OCI-LY1 (cell line): Measurements from ENCODE around the gene SEL1L3.

Source experiments
- H2AFZ ChIP-seq: fragments of 200-600 bp; sonication (generic), shearing (Covaris generic); 2 replicates; pipeline ENCODE4 v1.6.0; 2014; ENCODE audit warnings: antibody characterized with exemption, mild to moderate bottlenecking, low read length
- H3F3A ChIP-seq: fragments of 200-600 bp; sonication (generic), shearing (Covaris generic); 2 replicates; pipeline ENCODE4 v1.6.0; 2014; ENCODE audit warnings: mild to moderate bottlenecking, antibody characterized with exemption, low read length, moderate library complexity; ENCODE audit not compliant: insufficient read depth
- H3K27ac ChIP-seq: fragments of 200-600 bp; sonication (generic); 2 replicates; pipeline ENCODE4 v1.5.1; 2014; ENCODE audit warnings: low read length, mixed run types, mild to moderate bottlenecking, low read depth; ENCODE audit not compliant: poor library complexity, severe bottlenecking
- H3K27me3 ChIP-seq: fragments of 200-600 bp; sonication (generic); 2 replicates; pipeline ENCODE4 v1.6.0; 2014; ENCODE audit warnings: antibody characterized with exemption, mild to moderate bottlenecking, low read length, moderate library complexity; ENCODE audit not compliant: insufficient read depth
- H3K36me3 ChIP-seq: fragments of 200-600 bp; sonication (generic); 2 replicates; pipeline ENCODE4 v1.6.1; 2014; ENCODE audit warnings: mild to moderate bottlenecking, antibody characterized with exemption, low read length, moderate library complexity, mixed read lengths; ENCODE audit not compliant: insufficient read depth
- H3K4me1 ChIP-seq: fragments of 200-600 bp; sonication (generic); 2 replicates; pipeline ENCODE4 v1.5.1; 2014; ENCODE audit warnings: mild to moderate bottlenecking, low read length, moderate library complexity; ENCODE audit not compliant: insufficient read depth, severe bottlenecking
- H3K4me2 ChIP-seq: fragments of 200-600 bp; sonication (generic), shearing (Covaris generic); 2 replicates; pipeline ENCODE4 v1.6.1; 2014; ENCODE audit warnings: low read length
- H3K4me3 ChIP-seq: fragments of 200-600 bp; sonication (generic); 2 replicates; pipeline ENCODE4 v1.5.1; 2014; ENCODE audit warnings: low read length, low read depth, mild to moderate bottlenecking, mixed read lengths; ENCODE audit not compliant: poor library complexity, severe bottlenecking
- H3K79me2 ChIP-seq: fragments of 200-600 bp; shearing (Covaris generic); 2 replicates; pipeline ENCODE4 v1.6.1; 2016; ENCODE audit warnings: mixed run types, low read length, mixed read lengths; ENCODE audit not compliant: insufficient read depth
- H3K9ac ChIP-seq: fragments of 200-600 bp; sonication (generic), shearing (Covaris generic); 2 replicates; pipeline ENCODE4 v1.6.1; 2014; ENCODE audit warnings: mild to moderate bottlenecking, low read length, mixed read lengths
- H3K9me2 ChIP-seq: fragments of 200-600 bp; sonication (generic), shearing (Covaris generic); 2 replicates; pipeline ENCODE4 v1.6.1; 2014; ENCODE audit warnings: low read depth, mild to moderate bottlenecking, low read length, mixed read lengths
- H3K9me3 ChIP-seq: fragments of 200-600 bp; shearing (Covaris generic); 2 replicates; pipeline ENCODE4 v1.6.1; 2014; ENCODE audit warnings: low read length, mixed read lengths
- H4K20me1 ChIP-seq: fragments of 200-600 bp; sonication (generic), shearing (Covaris generic); 2 replicates; pipeline ENCODE4 v1.6.0; 2016; ENCODE audit warnings: mild to moderate bottlenecking, low read length; ENCODE audit not compliant: insufficient read depth
- EZH2 ChIP-seq: fragments of 200-600 bp; sonication (generic), shearing (Covaris generic); IDR thresholded peaks from 2 replicates; pipeline ENCODE4 v1.8.0; 2017; ENCODE audit warnings: borderline replicate concordance, mixed run types, mild to moderate bottlenecking, antibody characterized with exemption, low read length, moderate library complexity, mixed read lengths
- TF ChIP-seq, protein P1 (sequence below): fragments of 200-600 bp; sonication (generic), shearing (Covaris generic); IDR thresholded peaks from 2 replicates; pipeline ENCODE4 v1.5.1; 2017; ENCODE audit warnings: mild to moderate bottlenecking, antibody characterized with exemption, low read length, moderate library complexity, mixed read lengths

The SEL1L3 gene

DNA sequence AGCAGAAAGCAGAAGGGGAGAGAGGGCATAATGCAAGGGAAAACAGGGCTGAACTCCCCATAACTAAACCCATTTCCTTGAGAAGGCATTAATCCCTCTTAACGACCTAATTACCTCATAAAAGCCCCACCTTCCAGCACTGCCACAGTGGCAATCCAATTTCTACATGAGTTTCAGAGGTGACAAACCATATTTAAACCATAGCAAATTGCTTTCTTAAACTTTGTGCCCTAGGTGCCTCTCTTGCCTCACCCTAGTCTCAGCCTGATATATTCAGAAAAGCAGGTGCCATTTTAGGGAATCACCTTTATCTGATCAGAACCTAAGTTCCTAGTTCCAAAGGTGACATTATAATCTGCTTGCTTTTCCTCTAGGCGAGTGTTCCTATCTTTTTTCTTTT lies 158.3 kb downstream of the SEL1L3 start:
- Histone ChIP-seq H3K4me1 (no peaks in the 10 kb centered on the region), H3K4me3 (no peak overlapping the region), H3F3A (no peaks in the 10 kb centered on the region), H3K4me2 (no peak overlapping the region), H2AFZ (no peak overlapping the region), H3K79me2 (no peaks in the 10 kb centered on the region), H3K9me2 (no peaks in the 10 kb centered on the region), H3K36me3 (no peaks in the 10 kb centered on the region), H3K27ac (no peak overlapping the region), H3K9ac (no peak overlapping the region), H4K20me1 (no peaks in the 10 kb centered on the region), H3K27me3 (no peaks in the 10 kb centered on the region), H3K9me3 (no peaks in the 10 kb centered on the region)
- TF ChIP-seq, protein P1, sequence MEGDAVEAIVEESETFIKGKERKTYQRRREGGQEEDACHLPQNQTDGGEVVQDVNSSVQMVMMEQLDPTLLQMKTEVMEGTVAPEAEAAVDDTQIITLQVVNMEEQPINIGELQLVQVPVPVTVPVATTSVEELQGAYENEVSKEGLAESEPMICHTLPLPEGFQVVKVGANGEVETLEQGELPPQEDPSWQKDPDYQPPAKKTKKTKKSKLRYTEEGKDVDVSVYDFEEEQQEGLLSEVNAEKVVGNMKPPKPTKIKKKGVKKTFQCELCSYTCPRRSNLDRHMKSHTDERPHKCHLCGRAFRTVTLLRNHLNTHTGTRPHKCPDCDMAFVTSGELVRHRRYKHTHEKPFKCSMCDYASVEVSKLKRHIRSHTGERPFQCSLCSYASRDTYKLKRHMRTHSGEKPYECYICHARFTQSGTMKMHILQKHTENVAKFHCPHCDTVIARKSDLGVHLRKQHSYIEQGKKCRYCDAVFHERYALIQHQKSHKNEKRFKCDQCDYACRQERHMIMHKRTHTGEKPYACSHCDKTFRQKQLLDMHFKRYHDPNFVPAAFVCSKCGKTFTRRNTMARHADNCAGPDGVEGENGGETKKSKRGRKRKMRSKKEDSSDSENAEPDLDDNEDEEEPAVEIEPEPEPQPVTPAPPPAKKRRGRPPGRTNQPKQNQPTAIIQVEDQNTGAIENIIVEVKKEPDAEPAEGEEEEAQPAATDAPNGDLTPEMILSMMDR, result no peak
- TF ChIP-seq EZH2, result no peak

DNA sequence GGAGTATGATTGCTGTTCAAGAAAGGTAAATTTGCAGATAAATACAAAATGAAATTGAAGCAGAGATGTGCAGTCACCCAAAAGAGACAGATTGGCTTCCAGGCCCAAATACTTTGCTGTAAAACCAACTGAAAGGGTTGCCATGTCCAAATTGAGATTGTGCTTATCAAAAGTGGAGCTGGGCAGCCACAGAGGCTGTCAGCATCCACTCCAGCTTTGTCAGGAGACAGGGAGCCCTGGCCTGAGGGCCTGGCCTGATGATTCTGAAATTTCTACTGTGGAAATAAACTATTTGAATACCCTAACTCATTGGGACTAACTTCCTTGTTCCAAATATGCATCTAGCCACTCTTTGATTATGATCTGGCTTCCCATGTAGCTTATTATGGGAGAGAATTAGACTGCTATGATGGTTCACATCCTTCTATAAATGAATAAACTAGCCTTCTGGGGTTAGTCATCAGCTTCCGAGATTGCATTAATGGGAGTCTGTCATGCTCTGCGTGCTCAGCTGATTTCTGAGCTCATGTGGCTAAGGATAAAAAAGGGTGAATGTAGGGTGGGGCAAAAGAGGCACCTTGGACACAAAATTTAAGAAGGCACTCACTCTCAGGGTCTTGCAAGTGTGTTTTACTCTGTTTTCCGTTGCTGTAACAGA lies 158.9 kb downstream of the SEL1L3 start:
- Histone ChIP-seq H4K20me1 (no peaks in the 10 kb centered on the region), H3K4me1 (no peaks in the 10 kb centered on the region), H3K9ac (no peak overlapping the region), H3K9me3 (no peaks in the 10 kb centered on the region), H3K79me2 (no peaks in the 10 kb centered on the region), H3K9me2 (no peaks in the 10 kb centered on the region), H3F3A (no peaks in the 10 kb centered on the region), H3K36me3 (no peaks in the 10 kb centered on the region), H3K4me2 (no peak overlapping the region), H3K27ac (no peak overlapping the region), H2AFZ (no peak overlapping the region), H3K27me3 (no peaks in the 10 kb centered on the region), H3K4me3 (no peak overlapping the region)
- TF ChIP-seq, protein P1, result no peak
- TF ChIP-seq EZH2, result no peak

DNA sequence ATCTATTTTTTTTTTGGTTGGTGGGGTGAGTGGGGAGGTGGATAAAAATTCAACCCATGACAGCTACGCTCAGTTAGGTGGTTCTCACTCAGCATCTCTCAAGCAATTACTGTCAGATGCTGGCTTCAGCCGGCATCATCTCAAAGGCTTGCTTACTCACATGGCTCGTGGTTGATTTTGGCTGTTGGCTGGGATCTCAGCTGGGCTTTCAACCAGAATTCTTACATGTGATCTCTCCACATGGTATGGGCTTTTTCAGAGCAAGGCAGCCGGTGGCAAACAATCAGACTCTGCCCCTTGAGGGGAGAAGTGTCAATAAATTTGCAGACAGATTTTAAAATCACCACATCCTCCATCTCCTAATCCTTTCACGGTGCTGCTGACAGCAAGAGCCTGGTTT lies 159.9 kb downstream of the SEL1L3 start:
- H3K4me2 ChIP-seq, result no peak overlapping the region
- H3K36me3 ChIP-seq, result no peaks in the 10 kb centered on the region
- no peaks in the 10 kb centered on the region for H4K20me1 ChIP-seq
- H3K4me3 ChIP-seq, result no peak overlapping the region
- H3K9me2 ChIP-seq, result no peaks in the 10 kb centered on the region
- no peaks in the 10 kb centered on the region for H3K4me1 ChIP-seq
- H3K79me2 ChIP-seq, result no peaks in the 10 kb centered on the region
- no peaks in the 10 kb centered on the region for H3K27me3 ChIP-seq
- no peaks in the 10 kb centered on the region for H3F3A ChIP-seq
- H3K9ac ChIP-seq, result no peak overlapping the region
- H3K27ac ChIP-seq, result no peak overlapping the region
- no peak overlapping the region for H2AFZ ChIP-seq
- no peaks in the 10 kb centered on the region for H3K9me3 ChIP-seq
- TF ChIP-seq, protein P1, result no peak
- no peak for TF ChIP-seq EZH2
